ENCODE measurements around the gene SUMO4. TPM values are rescaled to one million over a fixed set of nuclear protein-coding genes. Genes with fewer than 3 reads are reported as not detected.

Gene SUMO4
- total RNA-seq, 1 donor from 2014 or later, result 9.6 TPM

Other genes starting within 250 kb of the SUMO4 start
- 142 and 156 TPM in 2 replicates for gene TAB2, start 82.5 kb upstream of the SUMO4 start, total RNA-seq
- 9.7 and 10.3 TPM in 2 replicates for gene ZC3H12D, start 84.8 kb downstream of the SUMO4 start, total RNA-seq
- 18.3 and 18.6 TPM in 2 replicates for gene PPIL4, start 145.8 kb downstream of the SUMO4 start, total RNA-seq
- gene GINM1, start 166.1 kb downstream of the SUMO4 start, total RNA-seq, result 15.1 and 17.7 TPM in 2 replicates
- gene KATNA1, start 248.5 kb downstream of the SUMO4 start, total RNA-seq, result 22.3 and 23.3 TPM in 2 replicates